Pulmonary artery endothelial cell (primary cell): ENCODE results near the gene WDR6. TPM values are rescaled to one million over a fixed set of nuclear protein-coding genes. Genes with fewer than 3 reads are reported as not detected.
"Not testable (repeated sequence)": the region's sequence is repeated elsewhere in the genome, so short reads cannot be mapped to it uniquely, and the experiment has no call there.

ENCODE experiments used
- DNase-seq: peaks from one replicate; pipeline ENCODE4 v3.0.0-alpha.2; 2011; ENCODE audit warnings: low read depth, low spot score
- total RNA-seq: library from RNA; depleted of rRNA; stranded (reverse); fragments of >200 nt; gene quantifications from 2 replicates; pipeline ENCODE4 v1.2.3, GENCODE V29; 2014

The WDR6 gene
- total RNA-seq, 1 donor from 2014 or later = 71.2 TPM

GRCh38 chr3:48990636-48991469 lies 16.3 kb upstream of the WDR6 start:
- DNase-seq = no peak

- no peak for DNase-seq
These were observed 15.2 kb upstream of the WDR6 start for GRCh38 chr3:48991851-48992545.

GRCh38 chr3:48993834-48994233 lies 13.4 kb upstream of the WDR6 start:
- DNase-seq = no peak

GRCh38 chr3:48996640-48997039 lies 10.6 kb upstream of the WDR6 start:
- DNase-seq = no peak

GRCh38 chr3:48997102-48997635 lies 10.0 kb upstream of the WDR6 start:
- DNase-seq = no peak

- no peak for DNase-seq
These were observed 9.2 kb upstream of the WDR6 start for GRCh38 chr3:48997714-48998637.

GRCh38 chr3:48999085-48999858 lies 7.9 kb upstream of the WDR6 start:
- no peak for DNase-seq

GRCh38 chr3:49001155-49001554 lies 6.0 kb upstream of the WDR6 start:
- no peak for DNase-seq

GRCh38 chr3:49004352-49005302 lies 2.6 kb upstream of the WDR6 start:
- DNase-seq = no peak

- DNase-seq = no peak
These were observed 1.9 kb upstream of the WDR6 start for GRCh38 chr3:49005303-49005680.

- DNase-seq = no peak
These were observed 1.2 kb upstream of the WDR6 start for GRCh38 chr3:49005998-49006397.

- no peak for DNase-seq
These were observed 653 bp upstream of the WDR6 start for GRCh38 chr3:49006408-49007067.

- no peak for DNase-seq
These were observed 759 bp downstream of the WDR6 start for GRCh38 chr3:49007771-49008528.

GRCh38 chr3:49008627-49009026 lies 1.4 kb downstream of the WDR6 start:
- DNase-seq = not testable (repeated sequence)

- DNase-seq = no peak
These were observed 2.2 kb downstream of the WDR6 start for GRCh38 chr3:49009396-49009795.

- DNase-seq = no peak
These were observed 5.3 kb downstream of the WDR6 start for GRCh38 chr3:49012441-49013017.

- DNase-seq = no peak
These were observed 6.0 kb downstream of the WDR6 start for GRCh38 chr3:49013113-49013737.
